SK-N-SH (cell line): ENCODE results near the gene TMEM123. TPM values are rescaled to one million over a fixed set of nuclear protein-coding genes. Genes with fewer than 3 reads are reported as not detected.

Source experiments
- CTCF ChIA-PET: fragments of 300-600, 350-600 bp; formaldehyde crosslinking; extraction: SDS; loops from one replicate; lab custom pipeline; 2021; lab: Yijun Ruan, JAX
- POLR2A ChIA-PET: fragments of 350-600 bp; sonication (Branson Sonifier 250); formaldehyde crosslinking; extraction: SDS; loops from one replicate; lab custom pipeline; 2020; ENCODE audit warnings: antibody characterized with exemption, inconsistent platforms; lab: Yijun Ruan, JAX
- DNase-seq: peaks from one replicate; pipeline ENCODE4 v3.0.0; 2012
- H2AFZ ChIP-seq: fragments of 200-600 bp; sonication (generic); 2 replicates; pipeline ENCODE4 v1.8.1; 2016; ENCODE audit warnings: antibody characterized with exemption, mild to moderate bottlenecking, low read depth
- H3F3A ChIP-seq: fragments of 200-600 bp; sonication (generic); replicated peaks from 2 replicates; pipeline ENCODE3; 2016; ENCODE audit warnings: antibody characterized with exemption, mild to moderate bottlenecking; ENCODE audit not compliant: insufficient read depth
- H3K27ac ChIP-seq, 2 experiments: fragments of 200-500 bp in 1 of 2; fragments of 200-600 bp in 1 of 2; sonication (Bioruptor generic) in 1 of 2; sonication (generic), shearing (Covaris generic) in 1 of 2; 2 replicates each; pipeline versions ENCODE4 v1.5.1 to v1.6.1; 2014 to 2016; ENCODE audit warnings: low read depth in 2 of 2, inconsistent platforms in 1 of 2, low read length in 1 of 2, mild to moderate bottlenecking in 1 of 2, mixed read lengths in 1 of 2
- H3K27me3 ChIP-seq: fragments of 200-600 bp; sonication (generic), shearing (Covaris generic); 2 replicates; pipeline ENCODE4 v1.6.1; 2016; ENCODE audit warnings: mixed run types; ENCODE audit not compliant: insufficient read depth
- H3K36me3 ChIP-seq, 2 experiments: fragments of 200-500 bp in 1 of 2; fragments of 200-600 bp in 1 of 2; sonication (Bioruptor generic) in 1 of 2; sonication (generic) in 1 of 2; replicated peaks in 1 of 2; 2 replicates each; pipeline versions ENCODE3 to v1.5.1; 2014 to 2016; ENCODE audit warnings: low read length in 1 of 2, mild to moderate bottlenecking in 1 of 2; ENCODE audit not compliant: insufficient read depth in 2 of 2, control insufficient read depth in 1 of 2
- H3K4me1 ChIP-seq, 2 experiments: fragments of 200-500 bp in 1 of 2; fragments of 200-600 bp in 1 of 2; sonication (Bioruptor generic) in 1 of 2; sonication (generic), shearing (Covaris generic) in 1 of 2; 2 replicates each; pipeline versions ENCODE4 v1.5.1 to v1.6.1; 2014 to 2016; ENCODE audit warnings: low read depth in 1 of 2, low read length in 1 of 2, mixed run types in 1 of 2; ENCODE audit not compliant: insufficient read depth in 2 of 2, control insufficient read depth in 1 of 2
- H3K4me2 ChIP-seq: fragments of 200-600 bp; sonication (generic), shearing (Covaris generic); 2 replicates; pipeline ENCODE4 v1.6.1; 2017; ENCODE audit warnings: mixed run types
- H3K4me3 ChIP-seq, 2 experiments: fragments of 200-500 bp in 1 of 2; fragments of 200-600 bp in 1 of 2; sonication (Bioruptor generic) in 1 of 2; sonication (generic), shearing (Covaris generic) in 1 of 2; 2 replicates each; pipeline versions ENCODE4 v1.5.1 to v1.8.1; 2014 to 2016; ENCODE audit warnings: low read depth in 2 of 2, inconsistent platforms in 1 of 2, low read length in 1 of 2, mild to moderate bottlenecking in 1 of 2, mixed read lengths in 1 of 2, moderate library complexity in 1 of 2
- H3K79me2 ChIP-seq: fragments of 200-600 bp; sonication (generic); 2 replicates; pipeline ENCODE4 v1.8.1; 2017; ENCODE audit warnings: mild to moderate bottlenecking; ENCODE audit not compliant: insufficient read depth
- H3K9ac ChIP-seq: fragments of 200-600 bp; sonication (generic); 2 replicates; pipeline ENCODE4 v1.6.1; 2017; ENCODE audit warnings: mixed run types
- H3K9me2 ChIP-seq: fragments of 200-600 bp; sonication (generic); 2 replicates; pipeline ENCODE4 v1.6.1; 2017; ENCODE audit warnings: mixed run types
- H3K9me3 ChIP-seq: fragments of 200-600 bp; sonication (generic); 2 replicates; pipeline ENCODE4 v1.6.1; 2017; ENCODE audit warnings: mixed run types, mild to moderate bottlenecking, moderate library complexity
- H4K20me1 ChIP-seq: fragments of 200-600 bp; sonication (generic); 2 replicates; pipeline ENCODE4 v1.6.1; 2017; ENCODE audit warnings: mild to moderate bottlenecking, mixed run types; ENCODE audit not compliant: insufficient read depth
- FOXJ3 ChIP-seq: sonication (generic); formaldehyde crosslinking; IDR thresholded peaks from 2 replicates; pipeline ENCODE4 v1.5.1; 2020; ENCODE audit warnings: mild to moderate bottlenecking, missing genetic modification reagents
- JUND ChIP-seq: IDR thresholded peaks from 2 replicates; pipeline ENCODE4 v1.4.0; 2012
- MEF2A ChIP-seq: IDR thresholded peaks from 2 replicates; pipeline ENCODE4 v1.4.0; 2012; ENCODE audit warnings: low read depth, borderline replicate concordance
- POLR2AphosphoS5 ChIP-seq: IDR thresholded peaks from 2 replicates; pipeline ENCODE4 v1.6.1; 2012; ENCODE audit warnings: low read depth, low read length
- TAF1 ChIP-seq: IDR thresholded peaks from 2 replicates; pipeline ENCODE4 v1.6.1; 2012; ENCODE audit warnings: low read depth, mild to moderate bottlenecking, low read length, moderate library complexity, borderline replicate concordance
- TEAD4 ChIP-seq: IDR thresholded peaks from 2 replicates; pipeline ENCODE4 v1.4.0; 2012; ENCODE audit warnings: mild to moderate bottlenecking, borderline replicate concordance; ENCODE audit not compliant: insufficient read depth
- YY1 ChIP-seq: IDR thresholded peaks from 2 replicates; pipeline ENCODE4 v1.4.0; 2012; ENCODE audit warnings: low read depth, mild to moderate bottlenecking
- WGBS: methylation state at CpG from one replicate; pipeline ENCODE4 v1.1.6; 2017; ENCODE audit warnings: low lambda C conversion rate; 5-methylcytosine and 5-hydroxymethylcytosine counted together
- polyA plus RNA-seq, 3 experiments: library from polyadenylated mRNA; depleted of rRNA; stranded (reverse); fragments of >200 nt; gene quantifications; 2 replicates each; pipeline ENCODE4 v1.2.3, GENCODE V29; 2012
- TF ChIP-seq, protein P1 (sequence below): IDR thresholded peaks from 2 replicates; pipeline ENCODE4 v1.4.0; 2012; ENCODE audit warnings: low read depth, borderline replicate concordance
- TF ChIP-seq, protein P2 (sequence below): IDR thresholded peaks from 2 replicates; pipeline ENCODE4 v1.4.0; 2012; ENCODE audit warnings: low read depth
- TF ChIP-seq, protein P3 (sequence below): fragments of 200-600 bp; sonication (generic); IDR thresholded peaks from 2 replicates; pipeline ENCODE4 v1.6.1; 2017; ENCODE audit warnings: antibody characterized with exemption, mild to moderate bottlenecking, moderate library complexity
- TF ChIP-seq, protein P4 (sequence below): fragments of 150-350 bp; IDR thresholded peaks from 2 replicates; pipeline ENCODE4 v1.6.1; 2017; ENCODE audit warnings: antibody characterized with exemption, low read length, low read depth, borderline replicate concordance
- TF ChIP-seq, protein P5 (sequence below): IDR thresholded peaks from 2 replicates; pipeline ENCODE4; 2012

TMEM123 gene
- polyA plus RNA-seq, 1 of the 3 experiments (the other 2 are of a cell fraction): 86.1 TPM

DNA sequence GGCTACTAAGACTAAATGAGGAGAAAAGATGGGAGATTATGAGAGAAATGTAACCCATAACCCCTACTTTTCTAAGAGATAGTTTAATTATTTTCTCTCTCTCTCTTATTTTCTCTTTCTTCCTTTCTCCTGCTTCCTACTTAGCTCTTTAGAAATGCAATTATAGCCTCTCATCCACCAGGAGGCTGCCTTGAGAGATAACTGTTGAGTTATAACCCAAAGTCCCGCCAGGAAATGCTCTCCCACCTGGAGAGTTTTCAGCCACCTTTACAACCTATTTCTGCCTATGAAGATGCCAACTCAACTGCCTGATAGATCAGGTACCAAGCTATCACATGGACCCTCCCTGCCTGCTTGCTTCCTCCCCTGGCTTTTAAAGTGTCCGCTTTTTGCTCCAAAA is 34.0 kb upstream of the TMEM123 start:
- Histone ChIP-seq H3F3A (no peaks in the 10 kb centered on the region), H3K9ac (no peak overlapping the region), H3K4me1 (no peaks in the 10 kb centered on the region), H2AFZ (no peak overlapping the region), H3K9me2 (no peaks in the 10 kb centered on the region), H3K9me3 (no peaks in the 10 kb centered on the region), H4K20me1 (no peaks in the 10 kb centered on the region), H3K36me3 (no peaks in the 10 kb centered on the region), H3K27ac (no peak overlapping the region), H3K4me2 (no peak overlapping the region), H3K27me3 (no peaks in the 10 kb centered on the region), H3K79me2 (no peaks in the 10 kb centered on the region), H3K4me3 (no peak overlapping the region)
- TF ChIP-seq, protein P1, sequence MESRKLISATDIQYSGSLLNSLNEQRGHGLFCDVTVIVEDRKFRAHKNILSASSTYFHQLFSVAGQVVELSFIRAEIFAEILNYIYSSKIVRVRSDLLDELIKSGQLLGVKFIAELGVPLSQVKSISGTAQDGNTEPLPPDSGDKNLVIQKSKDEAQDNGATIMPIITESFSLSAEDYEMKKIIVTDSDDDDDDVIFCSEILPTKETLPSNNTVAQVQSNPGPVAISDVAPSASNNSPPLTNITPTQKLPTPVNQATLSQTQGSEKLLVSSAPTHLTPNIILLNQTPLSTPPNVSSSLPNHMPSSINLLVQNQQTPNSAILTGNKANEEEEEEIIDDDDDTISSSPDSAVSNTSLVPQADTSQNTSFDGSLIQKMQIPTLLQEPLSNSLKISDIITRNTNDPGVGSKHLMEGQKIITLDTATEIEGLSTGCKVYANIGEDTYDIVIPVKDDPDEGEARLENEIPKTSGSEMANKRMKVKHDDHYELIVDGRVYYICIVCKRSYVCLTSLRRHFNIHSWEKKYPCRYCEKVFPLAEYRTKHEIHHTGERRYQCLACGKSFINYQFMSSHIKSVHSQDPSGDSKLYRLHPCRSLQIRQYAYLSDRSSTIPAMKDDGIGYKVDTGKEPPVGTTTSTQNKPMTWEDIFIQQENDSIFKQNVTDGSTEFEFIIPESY: no peak
- TF ChIP-seq TAF1 (no peak), FOXJ3 (no peak), YY1 (no peak), MEF2A (no peak), POLR2AphosphoS5 (no peak), TEAD4 (no peak), JUND (no peak)
- TF ChIP-seq, protein P2, sequence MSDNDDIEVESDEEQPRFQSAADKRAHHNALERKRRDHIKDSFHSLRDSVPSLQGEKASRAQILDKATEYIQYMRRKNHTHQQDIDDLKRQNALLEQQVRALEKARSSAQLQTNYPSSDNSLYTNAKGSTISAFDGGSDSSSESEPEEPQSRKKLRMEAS: no peak
- TF ChIP-seq, protein P3, sequence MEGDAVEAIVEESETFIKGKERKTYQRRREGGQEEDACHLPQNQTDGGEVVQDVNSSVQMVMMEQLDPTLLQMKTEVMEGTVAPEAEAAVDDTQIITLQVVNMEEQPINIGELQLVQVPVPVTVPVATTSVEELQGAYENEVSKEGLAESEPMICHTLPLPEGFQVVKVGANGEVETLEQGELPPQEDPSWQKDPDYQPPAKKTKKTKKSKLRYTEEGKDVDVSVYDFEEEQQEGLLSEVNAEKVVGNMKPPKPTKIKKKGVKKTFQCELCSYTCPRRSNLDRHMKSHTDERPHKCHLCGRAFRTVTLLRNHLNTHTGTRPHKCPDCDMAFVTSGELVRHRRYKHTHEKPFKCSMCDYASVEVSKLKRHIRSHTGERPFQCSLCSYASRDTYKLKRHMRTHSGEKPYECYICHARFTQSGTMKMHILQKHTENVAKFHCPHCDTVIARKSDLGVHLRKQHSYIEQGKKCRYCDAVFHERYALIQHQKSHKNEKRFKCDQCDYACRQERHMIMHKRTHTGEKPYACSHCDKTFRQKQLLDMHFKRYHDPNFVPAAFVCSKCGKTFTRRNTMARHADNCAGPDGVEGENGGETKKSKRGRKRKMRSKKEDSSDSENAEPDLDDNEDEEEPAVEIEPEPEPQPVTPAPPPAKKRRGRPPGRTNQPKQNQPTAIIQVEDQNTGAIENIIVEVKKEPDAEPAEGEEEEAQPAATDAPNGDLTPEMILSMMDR: no peak
- TF ChIP-seq, protein P4, sequence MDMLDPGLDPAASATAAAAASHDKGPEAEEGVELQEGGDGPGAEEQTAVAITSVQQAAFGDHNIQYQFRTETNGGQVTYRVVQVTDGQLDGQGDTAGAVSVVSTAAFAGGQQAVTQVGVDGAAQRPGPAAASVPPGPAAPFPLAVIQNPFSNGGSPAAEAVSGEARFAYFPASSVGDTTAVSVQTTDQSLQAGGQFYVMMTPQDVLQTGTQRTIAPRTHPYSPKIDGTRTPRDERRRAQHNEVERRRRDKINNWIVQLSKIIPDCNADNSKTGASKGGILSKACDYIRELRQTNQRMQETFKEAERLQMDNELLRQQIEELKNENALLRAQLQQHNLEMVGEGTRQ: no peak
- TF ChIP-seq, protein P5, sequence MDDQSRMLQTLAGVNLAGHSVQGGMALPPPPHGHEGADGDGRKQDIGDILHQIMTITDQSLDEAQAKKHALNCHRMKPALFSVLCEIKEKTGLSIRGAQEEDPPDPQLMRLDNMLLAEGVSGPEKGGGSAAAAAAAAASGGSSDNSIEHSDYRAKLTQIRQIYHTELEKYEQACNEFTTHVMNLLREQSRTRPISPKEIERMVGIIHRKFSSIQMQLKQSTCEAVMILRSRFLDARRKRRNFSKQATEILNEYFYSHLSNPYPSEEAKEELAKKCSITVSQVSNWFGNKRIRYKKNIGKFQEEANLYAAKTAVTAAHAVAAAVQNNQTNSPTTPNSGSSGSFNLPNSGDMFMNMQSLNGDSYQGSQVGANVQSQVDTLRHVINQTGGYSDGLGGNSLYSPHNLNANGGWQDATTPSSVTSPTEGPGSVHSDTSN: no peak
- ChIA-PET CTCF (interaction anchor here (0.8 to 3.2 kb wide), 2 partner anchors 9 to 198 kb away, joined by 4 to 10 read pairs; no protein-coding TSS in a partner anchor), POLR2A (no interaction called here)
- no peak for DNase-seq
- WGBS: 93% methylated on average over 2 of the region's 2 CpGs
